Ishikawa (cell line): ENCODE data around the gene KIF26B.

Source experiments
- CEBPB ChIP-seq: IDR thresholded peaks from 2 replicates; pipeline ENCODE4 v1.6.1; 2012
- CREB1 ChIP-seq: IDR thresholded peaks from 2 replicates; pipeline ENCODE4 v1.6.1; 2012; ENCODE audit warnings: low read depth
- EGR1 ChIP-seq: IDR thresholded peaks from 2 replicates; pipeline ENCODE4 v1.6.1; 2012
- EP300 ChIP-seq: IDR thresholded peaks from 2 replicates; pipeline ENCODE4 v1.6.1; 2012; ENCODE audit warnings: borderline replicate concordance
- MAX ChIP-seq: IDR thresholded peaks from 2 replicates; pipeline ENCODE4 v1.6.1; 2012
- NFIC ChIP-seq: IDR thresholded peaks from 2 replicates; pipeline ENCODE4 v1.6.1; 2012
- RAD21 ChIP-seq: IDR thresholded peaks from 2 replicates; pipeline ENCODE4 v1.6.1; 2012; ENCODE audit warnings: low read depth
- REST ChIP-seq: IDR thresholded peaks from 2 replicates; pipeline ENCODE4 v1.6.1; 2012; ENCODE audit warnings: low read depth, mild to moderate bottlenecking
- TAF1 ChIP-seq: IDR thresholded peaks from 2 replicates; pipeline ENCODE4 v1.6.1; 2012; ENCODE audit warnings: low read depth, mild to moderate bottlenecking
- YY1 ChIP-seq: IDR thresholded peaks from 2 replicates; pipeline ENCODE4 v1.6.1; 2012; ENCODE audit warnings: low read depth

- TF ChIP-seq NFIC (no peak), REST (no peak), RAD21 (no peak), YY1 (no peak), EP300 (no peak), TAF1 (no peak), EGR1 (no peak), CREB1 (no peak), MAX (no peak), CEBPB (no peak)
Measured at GRCh38 chr1:245168906-245169305, 14.1 kb downstream of the KIF26B start.
